Stimulated activated CD4-positive, alpha-beta T cell treated with anti-CD3 and anti-CD28 coated beads, Interleukin-2, amount 100 ng/mL, for 24 hours (primary cell): ENCODE data around the gene SPAG17.
A peak's percentile ranks its signal among the peaks of the same experiment; 100 is the strongest.

Experiments
- DNase-seq, 2 donors: peaks; one replicate each; pipeline ENCODE4 v3.0.0-alpha.2; 2020

The SPAG17 gene

DNA sequence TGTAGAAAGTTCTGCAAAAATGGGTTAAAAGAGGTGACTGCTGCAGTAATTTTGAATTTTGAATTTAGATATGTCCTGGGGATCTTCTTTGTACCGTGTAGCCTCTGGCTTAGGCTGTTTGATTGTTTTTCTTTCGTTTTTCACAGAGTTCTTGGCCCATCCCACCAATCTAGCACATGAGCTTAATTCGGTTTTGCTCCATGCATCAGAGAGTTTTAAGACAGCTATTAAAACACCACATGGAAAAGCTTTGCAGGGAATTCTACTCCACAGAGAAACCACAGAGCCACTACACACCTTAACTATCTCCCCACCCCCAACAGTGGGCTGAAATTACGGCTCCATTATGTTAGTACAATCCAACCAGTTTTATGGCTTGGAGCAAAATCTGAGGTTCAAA, 25.5 kb downstream of the SPAG17 start:
- DNase-seq = no peak

DNA sequence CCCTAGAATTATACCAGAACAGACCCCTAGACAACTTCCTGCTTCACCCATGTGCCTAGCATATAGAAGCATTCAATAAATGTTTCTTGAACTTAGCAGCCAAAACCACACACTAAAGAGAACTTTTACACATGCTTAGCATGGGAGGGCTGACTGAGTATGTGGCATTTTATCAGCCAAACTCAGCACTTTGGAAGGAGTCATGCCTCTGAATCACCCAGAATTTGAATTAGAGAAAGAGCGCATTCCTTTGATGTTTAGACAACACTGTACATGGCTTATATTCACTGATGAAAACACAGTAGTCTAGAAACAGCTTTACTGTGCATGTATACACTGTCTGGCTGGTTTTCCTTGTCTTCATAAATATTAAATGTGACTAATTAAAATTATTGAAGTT, 26.1 kb downstream of the SPAG17 start:
- DNase-seq = no peak

DNA sequence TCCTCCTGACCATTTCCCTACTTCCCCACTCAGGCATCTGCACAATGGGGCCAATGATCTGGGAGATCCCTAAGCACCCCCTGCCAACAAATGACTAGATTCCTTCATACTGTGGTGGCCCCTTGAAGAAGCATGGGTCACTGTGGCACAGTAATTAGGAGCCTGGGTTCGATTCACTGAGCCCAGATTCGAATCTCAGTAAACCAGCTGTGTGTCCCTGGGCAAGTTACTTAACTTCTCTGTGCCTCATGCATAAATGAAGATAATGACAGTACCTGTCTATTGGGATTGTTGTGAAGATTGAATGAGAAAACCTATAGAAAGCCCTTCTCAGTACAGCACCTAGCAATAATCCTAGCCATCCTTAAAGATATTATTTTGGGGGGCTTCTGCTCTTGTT, 27.5 kb downstream of the SPAG17 start:
- DNase-seq = no peak

DNA sequence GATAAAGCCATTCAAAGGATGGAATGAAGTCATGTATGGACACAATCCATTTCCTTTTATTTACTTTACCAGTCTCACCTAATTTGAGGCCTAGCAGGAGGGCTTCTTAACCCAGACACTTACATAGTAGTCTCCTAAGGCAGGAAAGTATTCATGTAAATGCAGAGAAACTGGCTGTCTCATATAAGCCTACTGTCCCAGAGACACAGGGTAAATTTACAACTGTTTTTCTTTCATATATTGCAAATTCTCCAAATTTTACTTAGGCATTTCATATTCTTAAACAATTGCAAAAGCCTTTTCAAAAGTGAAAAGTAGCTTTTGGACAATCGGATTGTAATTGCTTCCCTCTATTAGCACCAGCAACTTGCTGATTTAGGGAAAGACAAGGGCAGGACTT, 29.9 kb downstream of the SPAG17 start:
- DNase-seq = no peak

DNA sequence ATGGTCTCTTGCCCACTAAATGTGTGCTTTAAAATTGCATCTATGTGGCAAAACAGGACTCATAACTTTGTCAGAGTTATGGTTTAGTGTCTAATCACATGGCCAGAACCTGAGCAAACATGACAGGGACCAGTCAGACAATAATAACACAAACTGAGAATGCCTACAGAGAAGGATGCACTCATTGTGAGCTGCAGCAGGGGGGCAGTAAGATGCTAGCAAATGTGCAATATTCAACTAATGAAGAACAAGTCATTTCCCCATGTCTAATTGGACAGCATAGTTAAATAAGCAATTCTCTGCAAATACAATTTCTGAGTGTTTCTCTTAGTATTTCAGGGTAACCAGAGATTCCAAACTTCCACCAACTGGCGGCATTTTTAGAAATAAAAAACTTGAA, 30.8 kb downstream of the SPAG17 start:
- DNase-seq = no peak

DNA sequence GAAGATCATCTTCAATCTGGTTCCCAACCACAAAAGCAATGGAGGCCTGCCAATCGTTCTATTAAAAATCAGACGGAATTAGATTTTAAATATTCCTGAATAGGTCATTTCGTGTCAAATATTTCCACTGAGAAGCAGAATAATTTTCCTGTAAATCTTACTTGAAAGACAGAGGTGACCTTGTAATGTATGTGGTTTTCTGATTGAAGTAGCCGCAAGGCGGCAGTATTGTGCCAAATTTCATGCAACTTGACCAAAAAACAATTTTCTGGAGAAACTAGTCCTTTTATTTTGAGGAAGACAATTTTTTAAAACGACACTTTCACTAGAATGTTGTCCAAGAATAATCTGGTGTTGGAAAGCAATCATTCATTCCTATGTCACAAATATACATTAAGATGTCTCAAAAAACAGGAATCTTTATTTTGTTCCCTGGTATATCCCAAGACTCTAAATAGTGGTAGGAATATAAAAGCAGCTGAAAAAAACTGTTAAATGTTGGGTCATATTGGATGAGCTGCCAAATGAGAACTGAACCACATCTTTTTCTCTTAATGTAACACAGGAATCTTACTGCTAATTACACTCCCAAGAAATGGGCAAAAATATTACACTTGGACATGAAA, 33.6 kb downstream of the SPAG17 start:
- DNase-seq = peak in 1 of 2 donors; percentile 63

DNA sequence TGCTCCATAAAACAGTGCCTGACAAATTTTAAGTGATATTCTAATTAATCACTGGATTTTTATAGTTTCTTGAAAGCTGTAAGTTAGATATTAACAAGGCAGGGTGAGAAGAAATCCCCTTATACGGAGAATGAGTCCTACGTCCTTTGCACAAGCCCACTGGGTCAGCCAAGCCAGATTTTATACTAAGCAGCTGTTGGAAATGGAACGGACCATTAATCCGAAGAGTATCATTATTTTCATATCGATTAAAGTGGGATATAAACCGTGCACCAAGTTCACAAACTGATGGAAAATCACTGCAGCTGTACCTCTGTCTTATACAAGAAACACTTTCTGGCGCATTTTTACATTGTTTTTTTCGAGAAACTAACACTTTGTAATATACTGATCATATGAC, 35.2 kb downstream of the SPAG17 start:
- no peak for DNase-seq

DNA sequence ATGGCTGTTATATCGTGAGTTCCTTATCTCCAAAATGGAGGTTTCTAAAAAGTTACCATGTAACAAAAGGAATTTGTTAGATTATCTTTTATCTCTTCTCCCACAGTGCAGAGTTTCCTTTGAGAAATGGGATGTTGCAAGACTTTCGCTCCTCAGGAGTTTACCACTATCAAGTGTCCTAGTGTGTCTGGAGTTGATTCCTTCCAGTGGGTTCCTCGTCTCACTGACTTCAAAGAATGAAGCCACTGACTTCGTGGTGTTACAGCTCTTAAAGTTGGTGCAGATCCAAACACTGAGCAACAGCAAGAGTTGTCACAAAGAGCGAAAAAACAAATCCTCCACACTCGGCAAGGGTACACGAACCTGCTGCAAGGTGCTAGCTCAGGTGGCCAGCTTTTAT, 37.0 kb downstream of the SPAG17 start:
- DNase-seq = no peak

DNA sequence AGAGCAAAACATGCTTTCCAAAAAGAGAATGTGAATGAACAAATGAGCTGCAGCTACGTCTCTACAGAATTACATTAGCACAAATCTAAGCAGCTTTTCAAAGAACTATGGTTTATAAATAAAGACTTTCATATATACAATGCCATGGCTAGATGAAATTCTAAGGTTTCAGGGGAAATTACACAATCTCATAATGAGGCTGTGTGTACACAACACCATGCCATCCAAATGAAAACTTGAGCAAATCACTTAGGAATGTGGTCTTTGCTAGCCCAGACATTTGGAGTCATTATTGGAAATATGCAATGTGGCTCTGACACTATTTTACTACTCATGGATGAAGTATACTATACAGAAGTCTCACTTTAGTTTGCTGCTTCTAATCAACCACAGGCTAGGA, 37.5 kb downstream of the SPAG17 start:
- no peak for DNase-seq

DNA sequence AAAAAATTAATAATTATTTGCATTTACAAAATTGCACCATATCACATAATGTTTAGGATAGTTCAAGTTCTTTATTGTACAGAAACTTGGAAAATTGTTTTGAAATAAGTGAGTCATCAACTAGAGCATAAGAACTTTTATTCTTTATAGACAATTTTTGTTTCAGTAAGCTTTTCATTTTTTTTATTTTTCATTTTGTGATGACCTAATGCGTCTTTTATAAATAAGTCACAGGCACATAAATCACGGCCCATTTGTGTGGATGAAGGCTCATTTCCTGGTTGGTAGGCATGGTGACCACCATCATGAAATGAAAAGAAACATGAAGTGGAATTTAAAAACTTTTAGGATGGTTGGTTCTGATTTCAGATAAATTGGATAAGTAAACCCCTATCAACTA, 39.3 kb downstream of the SPAG17 start:
- no peak for DNase-seq

DNA sequence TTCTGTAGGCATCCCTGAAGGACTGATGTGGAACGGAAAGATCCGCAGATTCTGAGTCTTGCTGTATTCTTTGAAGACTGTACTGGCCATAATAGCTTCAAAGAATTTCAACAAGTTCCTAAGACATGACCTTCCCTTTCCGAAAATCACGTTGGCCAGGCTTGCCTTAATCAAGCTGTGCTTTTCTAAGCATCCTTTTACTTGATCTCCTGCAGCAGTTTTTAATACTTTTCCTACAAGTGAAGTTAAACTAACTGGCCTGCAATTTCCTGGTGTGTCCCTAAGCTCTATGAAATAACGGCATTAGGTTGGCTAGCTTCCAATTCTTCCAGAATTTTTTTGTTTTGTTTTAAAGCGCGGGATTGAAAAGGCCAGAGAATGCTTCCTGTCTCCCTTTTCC, 40.3 kb downstream of the SPAG17 start:
- DNase-seq = no peak

DNA sequence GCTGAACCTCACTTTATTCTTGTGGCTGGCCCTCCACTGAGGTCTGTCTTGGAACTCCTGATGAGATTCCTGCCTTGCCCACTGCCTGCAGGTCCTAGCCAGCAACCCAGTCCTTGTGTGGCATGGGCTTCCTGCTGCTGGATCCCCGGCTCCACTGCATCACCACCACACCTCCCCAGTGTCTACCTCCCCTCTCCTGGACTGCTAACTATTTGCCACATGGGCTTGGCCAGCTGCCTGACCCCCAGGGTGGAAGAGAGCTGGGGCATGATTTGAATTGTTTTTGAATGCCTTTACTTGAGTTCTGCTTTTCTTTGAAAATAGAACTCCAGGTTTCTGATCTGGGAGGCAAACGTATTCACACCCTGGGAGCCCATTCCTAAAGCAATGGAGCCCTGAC, 41.2 kb downstream of the SPAG17 start:
- DNase-seq = no peak

DNA sequence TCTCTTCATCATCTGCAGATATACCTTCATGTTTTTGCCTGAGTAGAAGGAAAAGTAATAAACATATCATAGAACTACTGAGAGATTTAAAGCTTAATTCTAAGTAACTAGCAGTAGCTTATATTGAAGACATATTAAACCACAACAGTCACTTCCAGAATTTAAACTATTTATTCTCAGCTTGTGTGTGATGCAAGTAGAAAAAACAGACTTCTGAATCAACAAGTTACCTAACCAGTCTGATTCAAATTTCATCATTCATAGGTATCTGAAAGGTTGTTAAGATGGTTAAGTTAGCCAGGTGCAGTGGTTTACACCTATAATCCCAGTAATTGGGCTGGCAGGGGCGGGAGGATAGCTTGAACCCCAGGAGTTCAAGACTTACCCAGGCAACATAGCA, 41.9 kb downstream of the SPAG17 start:
- no peak for DNase-seq

DNA sequence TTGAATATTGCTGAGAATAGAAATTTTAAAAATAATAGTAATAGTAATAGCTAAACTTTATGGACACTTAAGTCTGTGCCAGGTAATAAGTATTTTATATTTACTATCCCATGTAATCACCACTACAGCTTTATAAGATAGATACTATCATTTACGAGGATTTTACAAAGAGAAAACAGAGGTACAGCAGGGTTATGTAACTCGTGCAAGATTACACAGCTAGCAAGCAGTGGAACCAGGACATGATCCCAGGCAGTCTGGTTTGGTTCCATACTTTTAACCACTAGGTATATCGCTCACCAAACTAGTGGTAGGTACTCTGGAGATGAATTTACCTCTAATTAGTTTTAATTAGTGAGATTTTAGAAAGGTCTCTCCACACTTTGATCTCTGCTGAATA, 42.5 kb downstream of the SPAG17 start:
- no peak for DNase-seq

DNA sequence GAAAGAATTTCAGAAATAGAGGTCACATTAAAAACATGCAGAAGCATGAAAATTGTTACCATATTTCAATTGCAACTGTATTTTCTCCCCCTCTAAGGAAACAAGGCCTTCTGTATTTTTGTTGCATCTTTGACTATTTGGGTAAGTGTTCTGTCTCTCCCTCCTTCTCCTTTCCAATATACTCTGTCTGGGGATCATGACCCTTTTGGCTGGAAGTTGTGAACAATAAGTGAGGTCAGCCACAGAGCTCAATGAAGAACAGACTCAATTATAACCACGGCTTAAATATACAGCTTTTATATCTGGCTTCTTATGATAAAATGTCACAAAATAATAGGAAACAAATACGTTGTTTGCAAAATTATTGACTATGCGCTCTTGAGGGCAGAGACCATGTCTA, 47.1 kb downstream of the SPAG17 start:
- DNase-seq = no peak

DNA sequence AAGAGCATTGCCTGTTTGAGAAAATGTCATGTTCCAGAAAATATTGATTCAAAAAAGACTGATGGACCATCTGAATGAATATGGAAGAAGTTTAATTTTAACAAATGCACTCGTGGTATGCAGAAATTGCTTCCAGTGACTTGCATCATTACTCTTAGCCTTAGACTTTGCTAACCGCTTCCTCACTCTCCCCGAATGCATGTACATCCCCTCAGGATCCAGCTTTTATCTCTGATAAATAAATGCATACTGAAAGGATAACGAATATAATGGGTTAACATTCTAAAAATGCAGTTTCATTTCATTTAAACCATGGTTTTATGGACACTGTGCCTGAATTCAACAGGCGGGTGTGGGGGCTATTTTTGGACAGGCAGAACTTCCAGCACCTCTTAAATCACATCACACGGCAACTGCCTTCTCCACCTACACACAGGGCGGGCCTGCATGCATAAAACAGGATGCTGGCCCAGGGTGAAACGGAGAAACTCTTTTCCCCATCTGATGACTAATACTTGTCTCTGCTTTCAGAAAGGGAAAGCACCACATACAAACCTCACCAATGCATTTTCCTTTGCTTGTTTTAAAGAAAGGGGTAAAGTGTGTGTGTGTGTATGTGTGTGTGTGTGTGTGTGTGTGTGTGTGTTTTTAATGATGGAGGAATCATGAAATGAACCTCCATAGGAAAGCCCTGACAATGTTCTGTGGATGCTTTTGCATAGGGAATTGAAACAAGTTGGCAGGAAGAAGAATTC, 48.7 kb downstream of the SPAG17 start:
- peak; percentile 19 to 43 for DNase-seq

DNA sequence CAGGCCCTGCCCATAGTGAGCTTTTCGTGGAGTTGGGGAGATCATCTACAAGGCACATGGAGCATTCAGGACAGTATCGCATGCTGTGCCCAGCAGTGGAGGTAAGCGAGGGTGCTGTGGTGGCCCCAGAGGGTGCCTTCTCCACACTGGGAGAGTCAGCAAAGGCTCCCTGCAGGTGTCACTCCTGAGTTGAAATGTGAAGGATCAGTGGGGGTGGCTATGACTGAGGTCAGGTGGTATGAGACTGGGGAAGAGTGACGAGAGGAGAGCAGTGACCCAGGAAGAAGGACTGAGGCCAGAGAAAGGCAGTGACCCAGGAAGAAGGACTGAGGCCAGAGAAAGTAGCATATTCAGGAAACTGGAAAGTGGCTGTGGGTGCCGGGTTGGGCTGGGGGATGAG, 53.0 kb downstream of the SPAG17 start:
- DNase-seq = no peak

DNA sequence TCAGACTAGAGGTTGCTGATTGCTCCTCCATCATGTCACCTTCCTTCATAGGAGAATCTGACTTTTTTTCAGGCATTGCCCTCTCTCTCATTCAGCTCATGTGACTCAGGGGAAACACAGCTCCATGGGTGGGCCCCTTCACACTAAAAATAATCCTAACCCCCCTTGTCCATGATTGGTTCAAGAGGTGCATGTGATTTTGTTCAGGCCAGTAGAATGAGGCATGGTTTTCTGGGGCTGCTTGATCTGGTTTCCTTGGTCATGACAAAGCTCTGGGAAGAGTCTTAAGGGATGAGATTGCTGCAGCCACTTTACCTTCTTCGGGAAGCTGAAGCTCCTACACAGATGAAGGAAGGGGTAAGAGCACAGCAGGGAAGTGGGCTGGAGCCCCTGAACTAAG, 56.3 kb downstream of the SPAG17 start:
- no peak for DNase-seq

DNA sequence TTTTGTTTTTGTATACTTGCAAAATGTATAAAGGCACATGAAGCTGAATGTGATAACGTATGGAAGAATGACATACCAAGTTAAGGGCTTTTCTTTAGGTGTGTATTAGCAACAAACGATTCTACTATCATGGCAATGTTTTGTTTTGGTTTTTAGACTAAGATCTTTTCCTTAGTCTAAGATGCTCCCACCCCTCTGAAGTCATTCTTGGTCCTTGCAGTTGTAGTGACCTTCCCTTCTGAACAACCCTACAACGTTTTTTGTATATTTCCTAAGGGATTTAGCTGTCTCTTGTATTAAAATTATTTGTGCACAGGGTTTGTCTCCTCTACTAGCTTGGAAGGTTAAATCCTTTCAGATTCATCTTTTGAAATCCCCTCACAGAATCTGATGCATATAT, 61.0 kb downstream of the SPAG17 start:
- no peak for DNase-seq

DNA sequence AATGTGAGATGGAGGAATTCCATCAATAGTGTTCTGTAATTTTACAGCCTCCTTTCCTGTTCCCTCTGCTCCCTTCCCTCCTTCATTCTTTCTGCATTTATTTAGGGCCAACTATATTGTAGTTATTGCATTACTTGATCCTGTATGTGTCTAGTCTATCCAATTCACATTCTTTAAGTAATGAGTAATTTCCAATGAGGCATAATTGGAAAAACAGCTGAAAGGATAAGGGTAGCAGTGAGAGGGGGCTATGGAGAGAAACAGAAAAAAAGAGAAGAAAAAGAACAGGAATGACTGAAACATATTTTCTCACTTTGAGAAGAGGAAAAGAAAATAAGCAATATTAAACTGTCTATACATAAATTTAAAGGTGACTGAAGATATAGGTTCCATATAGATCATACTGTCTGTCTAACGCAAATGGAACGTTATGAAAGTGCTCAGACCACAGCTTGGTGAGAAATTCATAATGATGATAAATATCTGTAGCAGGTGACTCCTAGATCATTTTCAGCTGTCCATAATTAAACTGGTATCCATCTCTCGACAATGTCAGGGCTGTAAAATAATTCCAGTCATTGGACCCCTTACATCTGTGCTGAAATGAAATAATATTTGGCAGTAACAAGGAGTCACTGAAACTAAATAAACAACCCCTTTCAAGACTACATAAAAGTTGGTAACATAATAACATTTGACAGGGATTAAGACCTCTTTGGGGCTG, 61.8 kb downstream of the SPAG17 start:
- no peak for DNase-seq

DNA sequence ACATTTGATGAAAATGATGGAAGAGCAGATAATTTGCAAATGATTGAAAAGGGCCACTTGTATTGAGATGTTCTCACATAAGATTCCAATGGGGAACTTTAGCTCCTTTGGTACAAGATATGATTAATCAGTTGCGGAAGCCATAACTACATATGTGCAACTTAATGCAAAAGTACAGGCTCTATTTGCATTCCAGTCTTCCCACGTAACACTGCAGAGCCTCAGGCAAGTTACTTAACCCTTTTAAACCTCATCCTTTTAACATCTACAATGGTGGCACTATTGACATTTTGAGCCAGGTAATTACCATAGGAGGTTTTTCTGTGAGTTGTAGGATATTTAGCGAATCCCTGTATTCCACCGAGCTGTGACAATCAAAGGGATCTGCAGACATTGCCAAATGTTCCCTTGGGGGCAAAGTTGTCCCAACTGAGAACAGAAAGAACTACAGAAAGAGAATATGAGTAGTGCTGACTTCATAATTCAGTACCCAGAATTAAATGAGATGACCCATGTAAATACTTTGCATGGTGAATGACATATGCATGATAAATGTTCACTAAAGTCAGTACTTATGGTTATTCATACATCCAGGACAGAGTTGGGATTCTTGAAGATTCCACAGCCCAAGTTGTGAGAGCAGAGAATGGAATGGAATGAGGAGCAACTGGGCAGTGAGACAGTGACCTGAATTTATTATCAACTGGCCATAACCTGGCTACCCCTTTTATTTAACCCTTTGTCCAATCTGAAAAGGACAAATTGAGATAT, 62.6 kb downstream of the SPAG17 start:
- no peak for DNase-seq

DNA sequence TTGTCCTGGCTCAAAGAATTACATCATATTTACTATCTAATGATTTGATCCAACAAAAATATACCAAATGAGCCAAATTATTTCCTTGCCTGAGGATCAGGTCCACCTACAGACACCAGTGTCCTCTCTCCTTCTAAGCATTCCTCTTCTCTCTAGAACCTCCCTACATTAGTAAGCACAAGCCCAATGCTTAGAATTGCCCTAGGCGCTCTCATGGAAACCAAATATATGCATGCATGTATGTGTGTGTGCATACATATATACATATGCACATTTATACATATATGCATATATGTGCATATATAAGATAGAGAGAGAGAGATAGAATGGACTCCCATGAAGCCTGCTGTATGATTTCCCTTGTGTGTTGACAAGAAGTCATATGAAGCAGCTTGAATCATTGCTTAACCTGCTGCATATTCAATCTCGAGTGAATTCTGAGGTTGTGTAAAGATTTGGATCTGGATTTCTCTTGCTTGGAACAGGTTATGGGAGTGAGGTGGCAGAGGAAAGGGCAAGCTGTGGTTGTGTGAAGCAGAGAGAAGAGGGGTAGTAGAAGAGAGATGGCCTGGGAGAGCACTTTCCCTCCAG, 66.1 kb downstream of the SPAG17 start:
- no peak for DNase-seq

DNA sequence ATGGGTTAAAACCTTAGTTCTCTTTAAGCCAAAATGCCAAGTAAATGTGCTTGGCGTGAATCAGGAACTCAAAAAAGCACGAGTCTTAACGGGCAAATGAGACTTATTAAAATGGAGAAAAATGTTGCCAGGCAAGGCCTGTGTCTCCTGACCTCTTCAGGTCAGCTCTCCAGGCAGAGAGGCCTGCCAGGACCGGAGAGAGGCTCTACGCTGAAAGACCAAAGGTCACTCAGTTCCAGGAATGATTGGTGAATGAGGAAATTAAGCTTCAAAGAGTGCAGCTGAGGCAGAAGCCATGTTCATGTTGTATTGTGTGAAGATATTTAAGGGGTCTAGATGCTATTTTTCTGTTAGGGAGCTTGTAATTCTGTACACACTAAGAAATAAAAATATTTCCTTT, 66.6 kb downstream of the SPAG17 start:
- DNase-seq = no peak
